HG03378 (cell line): ENCODE results near the gene ATP5MC3.
"Not testable (repeated sequence)": the region's sequence is repeated elsewhere in the genome, so short reads cannot be mapped to it uniquely, and the experiment has no call there.

Source experiments
- ATAC-seq: cut with Tn5 transposase; IDR thresholded peaks from one replicate; pipeline ENCODE4 v1.9.1; 2021; ENCODE audit warnings: mild to moderate bottlenecking, moderate library complexity; ENCODE audit not compliant: unreplicated experiment

The ATP5MC3 gene

GRCh38 chr2:175181104-175181876, at the start of gene ATP5MC3:
TSS of gene ATP5MC3 (minus strand) at chr2:175181710. CDS start at chr2:175181393, 317 bp downstream.
- peak; percentile 76 for ATAC-seq

GRCh38 chr2:175228601-175229000, 47.1 kb upstream of the ATP5MC3 start:
- ATAC-seq, result not testable (repeated sequence)

- ATAC-seq, result no peak
These were observed 46.7 kb upstream of the ATP5MC3 start for GRCh38 chr2:175228179-175228578.

GRCh38 chr2:175227393-175227792, 45.9 kb upstream of the ATP5MC3 start:
- no peak for ATAC-seq

- no peak for ATAC-seq
These were observed 38.6 kb upstream of the ATP5MC3 start for GRCh38 chr2:175220075-175220474.

- no peak for ATAC-seq
These were observed 37.0 kb upstream of the ATP5MC3 start for GRCh38 chr2:175218551-175218950.

GRCh38 chr2:175207741-175208438, 26.4 kb upstream of the ATP5MC3 start:
- no peak for ATAC-seq

- ATAC-seq, result no peak
These were observed 25.4 kb upstream of the ATP5MC3 start for GRCh38 chr2:175206866-175207265.

GRCh38 chr2:175205523-175205922, 24.0 kb upstream of the ATP5MC3 start:
- ATAC-seq, result no peak

- ATAC-seq, result peak; percentile 68
These were observed 22.3 kb upstream of the ATP5MC3 start for GRCh38 chr2:175203621-175204496.

- ATAC-seq, result no peak
These were observed 13.5 kb upstream of the ATP5MC3 start for GRCh38 chr2:175195012-175195411.

GRCh38 chr2:175188761-175189160, 7.3 kb upstream of the ATP5MC3 start:
- ATAC-seq, result no peak

GRCh38 chr2:175187378-175187777, 5.9 kb upstream of the ATP5MC3 start:
- ATAC-seq, result no peak

GRCh38 chr2:175183674-175184073, 2.2 kb upstream of the ATP5MC3 start:
- ATAC-seq, result no peak

- no peak for ATAC-seq
These were observed 383 bp upstream of the ATP5MC3 start for GRCh38 chr2:175181877-175182308.

- peak; percentile 50 for ATAC-seq
These were observed 808 bp downstream of the ATP5MC3 start for GRCh38 chr2:175180701-175181103.

GRCh38 chr2:175176624-175177023, 4.9 kb downstream of the ATP5MC3 start:
- ATAC-seq, result no peak

GRCh38 chr2:175175896-175176295, 5.6 kb downstream of the ATP5MC3 start:
- ATAC-seq, result no peak

- no peak for ATAC-seq
These were observed 6.2 kb downstream of the ATP5MC3 start for GRCh38 chr2:175175320-175175719.

- ATAC-seq, result no peak
These were observed 10.7 kb downstream of the ATP5MC3 start for GRCh38 chr2:175170659-175171304.

- ATAC-seq, result no peak
These were observed 12.3 kb downstream of the ATP5MC3 start for GRCh38 chr2:175169191-175169590.
